ENCODE results near the gene FBXO39.

DNA sequence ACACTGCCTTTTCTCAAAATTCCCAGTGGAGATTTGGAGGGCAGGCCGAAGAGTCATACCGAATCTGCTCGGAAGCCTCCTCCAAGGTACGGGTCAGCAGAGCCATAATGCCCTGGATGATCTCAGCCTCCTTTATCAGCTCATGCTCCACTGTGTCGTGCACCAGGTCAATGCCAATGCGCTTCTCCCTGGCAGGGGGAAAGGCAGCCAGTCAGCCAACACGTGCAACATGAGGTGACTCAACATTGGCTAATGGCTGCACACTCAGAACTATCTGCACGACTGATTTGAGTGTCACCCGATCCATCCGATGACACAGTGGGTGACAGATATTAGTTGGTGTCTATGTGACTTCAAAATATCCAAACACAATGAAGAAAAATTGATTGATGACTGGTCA lies 39.8 kb downstream of the FBXO39 start:
- TF ChIP-seq POLR2A (IDR thresholded peaks at IDR 0.05), result no peak
- TF ChIP-seq, protein P1, sequence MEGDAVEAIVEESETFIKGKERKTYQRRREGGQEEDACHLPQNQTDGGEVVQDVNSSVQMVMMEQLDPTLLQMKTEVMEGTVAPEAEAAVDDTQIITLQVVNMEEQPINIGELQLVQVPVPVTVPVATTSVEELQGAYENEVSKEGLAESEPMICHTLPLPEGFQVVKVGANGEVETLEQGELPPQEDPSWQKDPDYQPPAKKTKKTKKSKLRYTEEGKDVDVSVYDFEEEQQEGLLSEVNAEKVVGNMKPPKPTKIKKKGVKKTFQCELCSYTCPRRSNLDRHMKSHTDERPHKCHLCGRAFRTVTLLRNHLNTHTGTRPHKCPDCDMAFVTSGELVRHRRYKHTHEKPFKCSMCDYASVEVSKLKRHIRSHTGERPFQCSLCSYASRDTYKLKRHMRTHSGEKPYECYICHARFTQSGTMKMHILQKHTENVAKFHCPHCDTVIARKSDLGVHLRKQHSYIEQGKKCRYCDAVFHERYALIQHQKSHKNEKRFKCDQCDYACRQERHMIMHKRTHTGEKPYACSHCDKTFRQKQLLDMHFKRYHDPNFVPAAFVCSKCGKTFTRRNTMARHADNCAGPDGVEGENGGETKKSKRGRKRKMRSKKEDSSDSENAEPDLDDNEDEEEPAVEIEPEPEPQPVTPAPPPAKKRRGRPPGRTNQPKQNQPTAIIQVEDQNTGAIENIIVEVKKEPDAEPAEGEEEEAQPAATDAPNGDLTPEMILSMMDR (IDR thresholded peaks at IDR 0.05 in 4 of 5, conservative IDR thresholded peaks at IDR 0.05 in 1 of 5), result no peak

Measured in gastrocnemius medialis (tissue), 4 donors.